ENCODE data around the gene ZNF175. TPM values are rescaled to one million over a fixed set of nuclear protein-coding genes. Genes with fewer than 3 reads are reported as not detected.

Gene ZNF175
- total and polyA plus RNA-seq, 9 of the 15 experiments (the other 6 are each of a cell fraction or from before 2014, with no cell fraction given): 3.7 to 37.9 (median 14.0) TPM

GRCh38 chr19:51546107-51546649 lies 24.9 kb upstream of the ZNF175 start (continued):
- TF ChIP-seq CEBPZ (IDR thresholded peaks at IDR 0.05; ENCODE audit: borderline replicate concordance, low read depth, low read length) (no peak), ZNF318 (IDR thresholded peaks at IDR 0.05; ENCODE audit: borderline replicate concordance in 1 of 2, low read depth in 1 of 2) (no peak), KLF1 (tag; IDR thresholded peaks at IDR 0.05) (no peak), KDM2B (CRISPR knock-in tag; IDR thresholded peaks at IDR 0.05) (no peak), POLR3A (IDR thresholded peaks at IDR 0.05; ENCODE audit: borderline replicate concordance, extremely low read depth, insufficient read depth, insufficient read length) (no peak), NFIX (CRISPR knock-in tag; IDR thresholded peaks at IDR 0.05; ENCODE audit: low read depth) (no peak), PREB (CRISPR knock-in tag; IDR thresholded peaks at IDR 0.05) (no peak), TOE1 (IDR thresholded peaks at IDR 0.05; ENCODE audit: borderline replicate concordance) (no peak), TOE1 (CRISPR knock-in tag; IDR thresholded peaks at IDR 0.05; ENCODE audit: borderline replicate concordance, low read depth) (no peak), IFI16 (CRISPR knock-in tag; IDR thresholded peaks at IDR 0.05) (0 out of 2 replicates have a peak, but pooled peaks have one; percentile 13), C11orf30 (IDR thresholded peaks at IDR 0.05; ENCODE audit: low read depth) (no peak), MAFF (IDR thresholded peaks at IDR 0.05; ENCODE audit: low read length) (no peak), NCOA6 (IDR thresholded peaks at IDR 0.05) (no peak), PML (IDR thresholded peaks at IDR 0.05; ENCODE audit: low read length) (no peak), TARDBP (IDR thresholded peaks at IDR 0.05) (no peak), NFE2 (IDR thresholded peaks at IDR 0.05; ENCODE audit: low read depth) (no peak), ZNF408 (CRISPR knock-in tag; IDR thresholded peaks at IDR 0.05; ENCODE audit: low read depth) (no peak)

All from K562 (cell line).